Vagina (tissue), 2 donors: ENCODE results near the gene KCNK3.

ENCODE experiments used
- CTCF ChIP-seq, 3 experiments: fragments of 450-650 bp in 2 of 3; fragments of 200-600 bp in 1 of 3; sonication (generic) in 1 of 3; IDR thresholded peaks; one replicate each; pipeline ENCODE4 v1.5.1; 2017 to 2019; ENCODE audit warnings: antibody characterized with exemption in 3 of 3, mild to moderate bottlenecking in 2 of 3, moderate library complexity in 2 of 3
- POLR2A ChIP-seq, 2 donors: fragments of 450-650 bp; IDR thresholded peaks; one replicate each; pipeline ENCODE4 v1.6.1; 2017; ENCODE audit warnings: antibody characterized with exemption in 2 of 2, mild to moderate bottlenecking in 2 of 2, moderate library complexity in 2 of 2
- POLR2AphosphoS5 ChIP-seq, 2 donors: sonication (generic); formaldehyde crosslinking; IDR thresholded peaks; one replicate each; pipeline ENCODE4 v1.9.0; 2017; ENCODE audit warnings: antibody characterized with exemption in 2 of 2, mild to moderate bottlenecking in 2 of 2, low read depth in 1 of 2; ENCODE audit not compliant: insufficient read depth in 1 of 2

GRCh38 chr2:26707747-26708146 lies 15.2 kb downstream of the KCNK3 start:
- TF ChIP-seq CTCF (IDR thresholded peaks at IDR 0.05) (no peak), POLR2AphosphoS5 (IDR thresholded peaks at IDR 0.05; ENCODE audit: insufficient read depth in 1 of 2, low read depth in 1 of 2) (no peak), POLR2A (IDR thresholded peaks at IDR 0.05) (no peak)
